Activated naive CD4-positive, alpha-beta T cell treated with anti-CD3 and anti-CD28 coated beads, Interleukin-2, amount 50 U/mL, for 24 hours (primary cell): ENCODE data around the gene RNF20.
"Not testable (repeated sequence)": the region's sequence is repeated elsewhere in the genome, so short reads cannot be mapped to it uniquely, and the experiment has no call there.

ENCODE experiments used
- H3K27ac Mint-ChIP-seq: one replicate; pipeline ENCODE4 v1.8.0; 2021; ENCODE audit warnings: mild to moderate bottlenecking, mixed read lengths
- H3K27me3 Mint-ChIP-seq: one replicate; pipeline ENCODE4 v1.8.0; 2021; ENCODE audit warnings: mixed read lengths
- H3K36me3 Mint-ChIP-seq: one replicate; pipeline ENCODE4 v1.8.0; 2021; ENCODE audit warnings: mixed read lengths
- H3K4me1 Mint-ChIP-seq: one replicate; pipeline ENCODE4 v1.8.0; 2021; ENCODE audit warnings: mixed read lengths
- H3K4me3 Mint-ChIP-seq: one replicate; pipeline ENCODE4 v1.8.0; 2021; ENCODE audit warnings: mild to moderate bottlenecking, mixed read lengths
- H3K9me3 Mint-ChIP-seq: one replicate; pipeline ENCODE4 v1.8.0; 2021; ENCODE audit warnings: mixed read lengths

The RNF20 gene

DNA sequence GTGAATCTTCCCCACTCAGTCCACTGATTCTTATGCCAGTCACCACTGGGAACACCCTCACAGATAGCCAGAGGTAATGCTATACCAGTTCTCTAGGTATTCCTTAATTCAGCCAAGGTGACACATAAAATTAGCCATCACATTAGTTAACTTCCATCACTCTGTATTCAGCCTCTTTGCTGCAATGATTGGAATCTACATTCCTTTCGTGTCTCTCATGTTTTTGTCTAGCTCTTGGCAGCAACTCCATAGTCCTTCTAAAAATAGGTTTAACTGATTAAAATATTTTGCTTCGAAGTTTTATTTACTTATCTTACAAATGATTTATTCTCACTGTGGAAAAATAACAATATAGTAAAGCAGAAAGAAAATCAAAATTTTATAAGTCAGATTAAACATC lies 19.6 kb upstream of the RNF20 start:
- Mint-ChIP-seq H3K36me3 (no peaks in the 10 kb centered on the region), H3K9me3 (no peaks in the 10 kb centered on the region), H3K27me3 (peaks cover 6% of the 10 kb centered on the region), H3K4me1 (no peaks in the 10 kb centered on the region), H3K4me3 (no peak overlapping the region), H3K27ac (no peak overlapping the region)

DNA sequence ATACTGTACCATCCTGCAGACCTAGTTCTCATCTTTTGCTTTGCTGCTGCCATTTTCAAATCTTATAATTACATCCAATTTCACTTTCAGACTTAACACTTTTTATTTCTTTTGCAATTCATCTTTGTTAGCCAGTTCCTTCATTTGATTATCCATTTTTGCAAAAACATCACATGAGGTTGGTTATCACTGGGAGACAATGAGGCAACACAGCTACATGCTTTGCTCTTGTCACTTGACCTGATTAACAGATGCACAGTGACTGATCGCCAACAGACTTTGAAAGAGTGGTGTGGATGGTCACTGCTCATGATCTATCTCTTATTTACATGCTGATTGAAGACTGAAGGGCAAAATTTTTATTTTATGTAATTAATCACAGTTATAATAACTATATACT lies 17.0 kb upstream of the RNF20 start:
- Mint-ChIP-seq H3K36me3 (no peaks in the 10 kb centered on the region), H3K27ac (no peak overlapping the region), H3K9me3 (no peaks in the 10 kb centered on the region), H3K4me1 (no peaks in the 10 kb centered on the region), H3K27me3 (peaks cover 15% of the 10 kb centered on the region), H3K4me3 (no peak overlapping the region)

DNA sequence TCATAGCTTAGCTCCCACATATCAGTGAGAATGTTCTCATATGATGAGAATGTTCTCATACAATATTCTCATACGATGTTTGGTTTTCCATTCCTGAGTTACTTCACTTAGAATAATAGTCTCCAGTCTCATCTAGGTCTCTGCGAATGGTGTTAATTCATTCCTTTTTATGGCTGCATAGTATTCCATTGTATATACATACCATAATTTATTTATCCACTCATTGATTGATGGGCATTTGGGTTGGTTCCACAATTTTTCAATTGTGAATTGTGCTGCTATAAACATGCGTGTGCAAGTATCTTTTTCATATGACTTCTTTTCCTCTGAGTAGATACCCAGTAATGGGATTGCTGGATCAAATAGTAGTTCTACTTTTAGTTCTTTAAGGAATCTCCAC lies 15.2 kb upstream of the RNF20 start:
- H3K27me3 Mint-ChIP-seq = peaks cover 17% of the 10 kb centered on the region
- not testable (repeated sequence) for H3K27ac Mint-ChIP-seq, H3K4me1 Mint-ChIP-seq, H3K36me3 Mint-ChIP-seq, H3K4me3 Mint-ChIP-seq, H3K9me3 Mint-ChIP-seq

DNA sequence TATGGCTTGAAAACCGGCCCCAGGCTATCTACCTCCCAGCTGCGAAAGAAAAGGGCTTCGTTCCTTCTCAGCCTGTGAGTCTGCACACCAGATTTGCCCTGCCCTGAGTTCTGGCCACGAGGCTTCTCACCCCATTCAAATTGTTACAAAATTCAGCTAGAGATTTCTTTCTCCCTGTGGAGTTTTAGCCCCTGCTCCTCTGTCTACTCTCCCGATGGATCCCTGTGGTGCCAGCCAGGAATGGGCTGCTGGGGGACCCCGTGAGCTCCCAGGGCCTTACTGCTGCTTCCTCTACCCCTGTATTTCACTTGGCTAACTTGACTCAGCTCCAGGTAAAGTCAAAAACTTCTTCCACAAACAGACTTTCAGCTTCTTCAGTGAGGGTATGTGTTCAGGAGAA lies 9.3 kb upstream of the RNF20 start:
- Mint-ChIP-seq H3K27me3 (peaks cover 22% of the 10 kb centered on the region), H3K4me1 (peaks cover under 1% of the 10 kb centered on the region), H3K9me3 (no peaks in the 10 kb centered on the region)

DNA sequence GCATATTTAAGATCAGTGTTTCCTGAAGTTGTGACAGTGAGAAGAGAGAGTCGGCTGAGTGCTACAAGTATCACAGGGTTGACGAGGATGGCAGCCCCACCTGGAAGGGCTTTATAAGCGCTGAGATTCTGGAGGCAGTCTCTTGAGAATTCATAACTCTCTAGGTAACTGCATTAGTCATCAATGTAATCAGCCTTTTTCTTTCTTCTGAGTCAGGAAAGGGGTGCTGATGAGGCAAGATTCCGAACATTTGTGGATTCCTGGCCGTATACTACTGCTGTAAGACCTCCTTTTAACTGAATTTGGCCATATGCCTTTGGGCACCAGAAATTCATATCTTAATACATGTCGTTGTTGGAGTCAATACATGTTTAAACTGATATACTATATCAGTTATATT lies 6.6 kb upstream of the RNF20 start:
- Mint-ChIP-seq H3K27ac (no peak overlapping the region), H3K4me3 (no peak overlapping the region), H3K27me3 (peaks cover 13% of the 10 kb centered on the region), H3K9me3 (no peaks in the 10 kb centered on the region), H3K36me3 (no peaks in the 10 kb centered on the region), H3K4me1 (peaks cover 7% of the 10 kb centered on the region)

More for the DNA sequence above, 9.3 kb upstream of the RNF20 start:
- Mint-ChIP-seq H3K27ac (no peak overlapping the region), H3K36me3 (no peaks in the 10 kb centered on the region), H3K4me3 (no peak overlapping the region)

DNA sequence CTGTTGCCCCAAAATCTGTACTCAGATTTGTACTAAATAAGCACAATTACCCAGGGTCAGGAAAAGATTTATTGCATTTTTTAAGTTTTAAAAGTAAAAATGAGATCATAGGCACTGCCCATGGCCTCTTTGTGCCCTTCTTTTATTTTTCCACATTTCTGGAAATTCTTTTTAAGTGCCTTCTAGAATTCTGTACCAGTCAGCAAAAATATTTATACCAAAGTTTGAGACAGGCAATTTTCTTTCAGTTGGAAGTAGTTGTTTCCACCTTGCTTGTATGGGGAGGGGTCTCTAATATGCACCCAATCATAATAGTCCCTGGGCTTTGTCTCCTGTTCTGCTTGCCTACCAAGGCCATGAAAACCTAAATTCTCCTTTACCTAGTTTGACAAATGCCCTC lies 5.6 kb upstream of the RNF20 start:
- Mint-ChIP-seq H3K27ac (no peak overlapping the region), H3K4me3 (no peak overlapping the region), H3K27me3 (peaks cover 12% of the 10 kb centered on the region), H3K9me3 (no peaks in the 10 kb centered on the region), H3K4me1 (peaks cover 10% of the 10 kb centered on the region), H3K36me3 (no peaks in the 10 kb centered on the region)

DNA sequence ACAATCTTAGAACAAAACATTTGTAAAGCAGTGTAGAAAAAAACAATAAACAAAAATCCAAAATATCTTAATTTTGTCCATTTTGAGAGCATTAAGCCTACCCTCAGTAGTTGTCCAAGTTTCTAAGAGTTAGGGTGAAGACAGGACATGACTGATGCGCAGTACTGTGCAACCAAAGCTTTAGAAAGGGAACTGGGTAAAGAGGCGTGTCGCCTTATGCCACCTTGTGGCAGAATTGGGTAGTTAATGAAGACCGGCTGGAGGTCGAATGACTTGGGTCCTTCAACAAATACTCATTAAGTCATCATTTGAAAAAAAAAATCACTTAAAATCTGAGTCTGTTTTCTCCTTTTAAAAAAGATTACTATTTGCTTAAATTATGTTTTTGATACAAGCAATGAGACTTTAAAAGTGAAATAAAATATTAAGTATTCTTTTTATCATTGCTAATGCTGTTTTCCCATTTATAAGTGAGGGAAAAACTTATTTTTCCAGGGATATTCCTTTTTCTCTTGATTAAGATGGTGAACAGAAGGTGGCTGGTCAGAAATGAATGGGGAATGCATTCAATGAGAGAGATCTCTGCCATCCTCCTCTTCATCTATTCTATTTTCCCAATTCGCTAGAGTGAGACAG lies 3.5 kb upstream of the RNF20 start:
- no peak overlapping the region for H3K4me3 Mint-ChIP-seq
- H3K9me3 Mint-ChIP-seq = no peaks in the 10 kb centered on the region

DNA sequence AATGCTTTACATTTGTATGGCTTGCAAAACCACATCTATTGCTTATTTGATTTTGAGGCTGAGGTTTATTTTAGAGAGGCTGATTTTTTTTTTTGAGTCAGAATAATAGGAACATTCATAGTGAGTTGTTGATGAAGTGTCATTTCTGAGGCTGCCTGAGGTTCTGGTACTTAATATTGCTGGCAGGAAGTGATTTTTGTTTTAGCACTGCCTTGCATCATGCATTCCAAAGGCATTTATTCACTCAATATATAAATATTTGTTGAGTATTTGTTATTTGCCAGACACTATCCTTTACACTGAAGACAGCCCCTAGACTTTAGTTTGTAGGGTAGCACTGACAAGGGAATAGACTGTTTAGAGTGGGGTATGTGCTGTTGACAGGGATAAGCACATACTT lies 2.7 kb downstream of the RNF20 start:
- H3K27ac Mint-ChIP-seq = no peak overlapping the region
- no peaks in the 10 kb centered on the region for H3K27me3 Mint-ChIP-seq
- no peaks in the 10 kb centered on the region for H3K9me3 Mint-ChIP-seq
- H3K4me3 Mint-ChIP-seq = peak overlapping the region; percentile 56
- H3K36me3 Mint-ChIP-seq = peaks cover 5% of the 10 kb centered on the region
- peaks cover 16% of the 10 kb centered on the region for H3K4me1 Mint-ChIP-seq

More for the DNA sequence above, 3.5 kb upstream of the RNF20 start:
- H3K36me3 Mint-ChIP-seq = no peaks in the 10 kb centered on the region
- peaks cover 4% of the 10 kb centered on the region for H3K27me3 Mint-ChIP-seq
- H3K27ac Mint-ChIP-seq = no peak overlapping the region
- peaks cover 22% of the 10 kb centered on the region for H3K4me1 Mint-ChIP-seq

DNA sequence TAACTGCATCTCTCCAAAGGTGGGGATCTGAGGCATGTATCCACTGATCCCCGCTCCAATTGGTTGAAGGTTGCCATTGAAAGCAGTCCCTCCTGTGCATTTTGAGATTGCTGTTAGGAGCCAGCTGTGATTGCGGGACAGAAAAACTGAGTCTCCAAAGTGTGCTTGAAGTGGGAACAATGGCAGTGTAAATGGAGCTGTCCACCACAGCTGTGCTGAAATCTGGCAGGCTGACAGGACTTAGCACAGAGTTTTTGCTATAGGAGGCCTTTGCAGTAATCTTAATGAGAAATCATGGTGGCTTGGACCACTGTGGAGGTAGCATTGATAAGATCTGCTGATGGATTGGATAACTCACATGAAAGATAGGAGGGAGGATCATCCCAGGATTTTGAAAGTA lies 3.3 kb downstream of the RNF20 start:
- Mint-ChIP-seq H3K27ac (no peak overlapping the region), H3K4me1 (peaks cover 16% of the 10 kb centered on the region), H3K36me3 (peaks cover 5% of the 10 kb centered on the region), H3K4me3 (no peak overlapping the region), H3K27me3 (no peaks in the 10 kb centered on the region), H3K9me3 (no peaks in the 10 kb centered on the region)

DNA sequence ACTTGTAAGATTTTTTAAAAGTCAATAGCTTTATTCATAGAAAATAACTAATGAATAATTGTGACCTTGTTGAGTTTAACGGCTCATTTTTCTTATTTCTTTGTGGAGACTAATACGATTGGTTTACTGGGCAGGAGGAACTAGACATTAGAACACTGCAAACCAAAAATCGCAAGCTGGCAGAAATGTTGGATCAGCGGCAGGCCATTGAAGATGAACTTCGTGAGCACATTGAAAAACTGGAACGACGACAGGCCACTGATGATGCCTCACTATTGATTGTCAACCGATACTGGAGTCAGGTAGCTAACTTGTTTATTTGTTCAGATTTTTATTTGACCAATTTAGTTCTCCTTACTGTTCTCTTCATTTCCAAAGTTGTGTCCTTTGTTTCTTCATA lies 6.4 kb downstream of the RNF20 start:
- Mint-ChIP-seq H3K9me3 (no peaks in the 10 kb centered on the region), H3K27me3 (no peaks in the 10 kb centered on the region), H3K36me3 (peaks cover 11% of the 10 kb centered on the region), H3K27ac (no peak overlapping the region), H3K4me1 (peaks cover 3% of the 10 kb centered on the region), H3K4me3 (no peak overlapping the region)

DNA sequence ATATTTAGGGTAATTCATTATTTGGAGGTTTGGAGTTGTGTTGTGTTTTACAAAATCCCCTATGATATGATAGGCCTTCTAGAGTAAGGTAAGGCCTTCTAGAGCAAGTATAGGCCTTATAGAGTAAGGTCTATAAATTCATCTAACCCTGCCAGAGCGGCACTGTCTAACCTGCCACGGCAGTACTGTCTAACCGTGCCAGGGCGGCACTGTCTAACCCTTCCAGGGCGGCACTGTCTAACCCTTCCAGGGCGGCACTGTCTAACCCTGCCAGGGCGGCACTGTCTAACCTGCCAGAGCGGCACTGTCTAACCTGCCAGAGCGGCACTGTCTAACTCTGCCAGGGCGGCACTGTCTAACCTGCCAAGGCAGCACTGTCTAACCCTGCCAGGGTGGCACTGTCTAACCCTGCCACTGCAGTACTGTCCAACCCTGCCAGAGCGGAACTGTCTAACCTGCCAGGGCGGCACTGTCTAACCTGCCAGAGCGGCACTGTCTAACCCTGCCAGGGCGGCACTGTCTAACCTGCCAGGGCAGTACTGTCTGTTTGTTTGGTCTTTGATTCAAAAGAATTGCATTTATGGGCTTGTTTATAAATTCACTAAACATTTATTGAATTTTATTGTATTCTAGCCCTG lies 9.6 kb downstream of the RNF20 start:
- Mint-ChIP-seq H3K27me3 (no peaks in the 10 kb centered on the region), H3K27ac (no peak overlapping the region), H3K36me3 (peaks cover 23% of the 10 kb centered on the region), H3K9me3 (no peaks in the 10 kb centered on the region), H3K4me1 (peaks cover 3% of the 10 kb centered on the region), H3K4me3 (no peak overlapping the region)

DNA sequence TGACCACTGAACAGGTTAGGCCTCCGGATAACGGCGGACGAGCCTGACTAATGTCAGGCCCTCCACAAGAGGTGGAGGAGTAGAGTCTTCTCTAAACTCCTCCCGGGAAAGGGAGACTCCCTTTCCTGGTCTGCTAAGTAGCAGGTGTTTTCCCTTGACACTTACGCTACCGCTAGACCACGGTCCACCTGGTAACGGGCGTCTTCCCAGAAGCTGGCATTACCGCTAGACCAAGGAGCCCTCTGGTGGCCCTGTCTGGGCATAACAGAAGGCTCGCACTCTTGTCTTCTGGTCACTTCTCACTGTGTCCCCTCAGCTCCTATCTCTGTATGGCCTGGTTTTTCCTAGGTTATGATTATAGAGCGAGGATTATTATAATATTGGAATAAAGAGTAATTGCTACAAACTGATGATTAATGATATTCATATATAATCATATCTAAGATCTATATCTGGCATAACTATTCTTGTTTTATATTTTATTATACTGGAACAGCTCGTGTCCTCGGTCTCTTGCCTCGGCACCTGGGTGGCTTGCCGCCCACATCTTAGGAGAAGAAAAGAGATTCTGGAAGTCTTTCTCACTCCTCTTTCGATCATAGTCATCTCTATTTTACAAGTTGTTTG lies 15.9 kb downstream of the RNF20 start:
- Mint-ChIP-seq H3K4me1 (peaks cover 16% of the 10 kb centered on the region), H3K36me3 (peaks cover 42% of the 10 kb centered on the region)
- not testable (repeated sequence) for H3K9me3 Mint-ChIP-seq, H3K27me3 Mint-ChIP-seq, H3K27ac Mint-ChIP-seq, H3K4me3 Mint-ChIP-seq

DNA sequence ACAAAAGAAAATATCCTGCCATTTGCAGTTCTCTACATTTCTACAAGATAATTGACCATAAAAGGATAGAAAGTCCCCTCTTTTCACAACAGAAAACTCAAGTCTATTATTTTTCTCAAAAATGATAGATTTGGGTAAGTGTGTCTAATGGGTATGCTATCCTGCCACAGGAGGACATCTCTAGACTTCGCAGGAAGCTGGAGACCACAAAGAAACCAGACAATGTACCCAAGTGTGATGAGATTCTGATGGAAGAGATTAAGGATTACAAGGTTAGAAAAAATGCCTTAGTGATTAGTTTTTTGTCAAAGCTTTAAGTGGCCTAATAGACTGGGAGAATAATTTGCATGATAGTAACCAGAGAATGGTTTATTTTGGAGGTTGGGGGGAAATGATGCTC lies 28.1 kb downstream of the RNF20 start:
- Mint-ChIP-seq H3K4me3 (no peak overlapping the region), H3K27me3 (no peaks in the 10 kb centered on the region), H3K4me1 (peaks cover 37% of the 10 kb centered on the region), H3K9me3 (peaks cover 13% of the 10 kb centered on the region), H3K27ac (no peak overlapping the region), H3K36me3 (peaks cover 61% of the 10 kb centered on the region)

DNA sequence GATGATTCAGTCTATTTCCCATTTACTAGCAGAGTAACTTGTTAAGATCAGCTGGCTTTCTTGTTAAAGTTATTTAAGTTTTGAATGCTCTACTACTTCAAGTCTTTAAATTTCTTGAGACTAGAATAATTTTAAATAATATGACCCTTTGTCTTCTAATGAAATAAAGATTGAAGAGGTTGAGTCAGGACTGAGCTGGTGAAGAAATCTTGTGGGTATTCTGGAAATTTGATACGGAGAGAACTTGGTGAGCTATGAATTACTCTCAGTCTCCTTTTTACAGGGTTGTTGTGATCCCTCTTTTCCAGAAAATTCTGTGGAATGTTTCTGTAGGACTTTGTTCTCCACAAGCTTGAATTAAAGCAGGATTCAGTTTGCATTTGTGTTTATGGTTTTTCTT lies 29.3 kb downstream of the RNF20 start:
- no peak overlapping the region for H3K27ac Mint-ChIP-seq
- H3K27me3 Mint-ChIP-seq = no peaks in the 10 kb centered on the region
- H3K4me1 Mint-ChIP-seq = peaks cover 49% of the 10 kb centered on the region
- no peak overlapping the region for H3K4me3 Mint-ChIP-seq
- H3K36me3 Mint-ChIP-seq = peaks cover 50% of the 10 kb centered on the region
- peaks cover 13% of the 10 kb centered on the region for H3K9me3 Mint-ChIP-seq

DNA sequence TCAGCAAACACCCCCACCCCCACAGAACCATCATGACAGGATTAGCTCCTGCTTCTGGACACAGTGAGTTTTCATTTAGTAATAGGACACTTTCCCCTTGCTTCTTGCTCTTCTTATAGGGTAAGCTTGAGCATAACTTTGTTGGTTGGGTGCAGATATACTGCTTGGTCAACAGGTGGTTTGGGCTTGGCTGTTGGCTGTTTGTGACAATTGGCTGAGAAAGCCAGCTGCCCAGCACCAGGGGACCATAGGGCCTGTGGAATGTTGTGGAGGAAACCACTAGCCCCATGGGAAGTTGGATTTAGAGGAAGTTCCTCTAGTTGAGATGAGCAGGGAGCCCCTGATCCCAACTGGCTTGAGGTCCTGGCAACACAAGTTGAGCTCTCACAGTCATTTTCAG lies 30.6 kb downstream of the RNF20 start:
- H3K9me3 Mint-ChIP-seq = peaks cover under 1% of the 10 kb centered on the region
- H3K4me1 Mint-ChIP-seq = peaks cover 52% of the 10 kb centered on the region
- no peak overlapping the region for H3K4me3 Mint-ChIP-seq
- H3K27me3 Mint-ChIP-seq = no peaks in the 10 kb centered on the region
- H3K36me3 Mint-ChIP-seq = peaks cover 41% of the 10 kb centered on the region
- no peak overlapping the region for H3K27ac Mint-ChIP-seq

DNA sequence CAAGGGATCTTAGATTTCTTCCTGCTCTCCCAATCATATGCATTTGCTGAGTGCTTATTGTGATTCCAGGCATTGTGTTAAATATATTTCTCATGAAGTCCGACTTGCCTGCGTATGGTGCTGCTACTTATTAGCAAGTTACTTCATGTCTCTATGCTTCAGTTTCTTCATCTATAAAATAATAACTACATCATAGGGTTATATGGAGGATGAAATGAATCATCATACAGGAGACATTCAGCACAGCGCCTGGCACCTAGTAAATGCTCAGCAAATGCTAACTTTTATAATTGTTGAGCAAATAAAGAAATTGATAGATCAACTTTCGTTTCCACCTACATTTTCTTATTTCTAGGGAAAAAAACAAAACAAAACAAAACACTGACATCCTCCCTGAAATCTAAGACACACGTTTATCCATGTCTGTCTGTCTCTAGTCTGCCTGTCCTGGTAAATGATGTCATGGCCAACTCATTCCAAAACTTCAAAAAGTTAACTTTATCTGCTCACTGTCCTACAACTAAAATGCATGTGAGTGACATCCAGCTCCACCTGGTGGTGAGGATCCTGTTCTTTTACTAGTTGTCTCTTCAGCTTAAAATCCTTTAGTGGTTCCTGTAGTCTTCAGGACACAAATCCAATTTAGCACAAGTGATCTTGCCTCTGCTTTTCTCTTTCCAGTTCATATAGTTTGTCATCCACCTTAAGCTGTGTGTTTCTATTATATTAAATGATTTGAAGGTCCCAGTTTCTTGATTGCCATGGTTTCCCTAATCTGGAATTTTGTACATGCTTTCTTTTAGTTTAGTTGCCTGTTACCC lies 33.5 kb downstream of the RNF20 start:
- no peaks in the 10 kb centered on the region for H3K9me3 Mint-ChIP-seq
- peaks cover 18% of the 10 kb centered on the region for H3K36me3 Mint-ChIP-seq
- peak overlapping the region; percentile 1 for H3K27ac Mint-ChIP-seq
- no peak overlapping the region for H3K4me3 Mint-ChIP-seq
- peaks cover 55% of the 10 kb centered on the region for H3K4me1 Mint-ChIP-seq
- H3K27me3 Mint-ChIP-seq = no peaks in the 10 kb centered on the region
